EH (cell line): ENCODE results near the gene DCAF10.
"Not testable (repeated sequence)": the region's sequence is repeated elsewhere in the genome, so short reads cannot be mapped to it uniquely, and the experiment has no call there.

Experiments
- DNase-seq: peaks from one replicate; pipeline ENCODE4 v3.0.0-alpha.2; 2015; ENCODE audit warnings: low read depth

Gene DCAF10

DNA sequence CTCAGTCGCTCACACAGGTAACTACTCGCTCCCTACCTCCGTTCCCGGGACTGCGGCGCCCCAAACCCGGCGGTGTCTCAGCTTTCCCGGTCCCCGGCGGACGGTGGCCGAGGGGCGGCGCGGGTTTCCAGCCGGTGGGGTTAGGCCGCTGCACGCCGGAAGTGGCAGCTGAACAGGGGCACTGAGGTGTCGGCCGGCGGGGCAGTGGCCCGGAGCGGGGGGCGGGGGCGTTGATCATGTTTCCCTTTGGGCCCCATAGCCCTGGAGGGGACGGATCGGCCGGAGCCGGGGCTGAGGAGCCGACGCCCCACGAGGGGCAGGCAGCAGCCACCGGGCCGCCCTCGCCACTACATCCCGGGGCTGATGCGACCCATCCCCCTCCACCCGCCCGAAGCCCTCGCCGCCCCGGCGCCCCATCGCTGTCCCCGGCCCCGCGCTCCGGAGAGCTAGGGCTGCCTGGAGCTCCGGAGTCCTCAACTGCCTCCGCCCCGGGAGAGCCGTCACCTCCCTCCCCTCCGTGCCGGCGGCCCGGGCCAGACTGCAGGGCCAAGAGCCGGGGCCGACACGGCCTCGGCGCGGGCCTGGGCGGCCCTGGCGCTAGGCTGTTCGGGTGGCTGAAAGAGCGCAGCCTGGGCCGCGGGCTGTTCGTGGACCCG is at the start of gene DCAF10:
TSS of gene DCAF10 (plus strand) at position 167 of the 656 bp plus-strand sequence. CDS start at position 237, 70 bp downstream.
- peak; percentile 79 for DNase-seq

GRCh38 chr9:37751186-37751585 is 49.4 kb upstream of the DCAF10 start:
- DNase-seq: no peak

DNA sequence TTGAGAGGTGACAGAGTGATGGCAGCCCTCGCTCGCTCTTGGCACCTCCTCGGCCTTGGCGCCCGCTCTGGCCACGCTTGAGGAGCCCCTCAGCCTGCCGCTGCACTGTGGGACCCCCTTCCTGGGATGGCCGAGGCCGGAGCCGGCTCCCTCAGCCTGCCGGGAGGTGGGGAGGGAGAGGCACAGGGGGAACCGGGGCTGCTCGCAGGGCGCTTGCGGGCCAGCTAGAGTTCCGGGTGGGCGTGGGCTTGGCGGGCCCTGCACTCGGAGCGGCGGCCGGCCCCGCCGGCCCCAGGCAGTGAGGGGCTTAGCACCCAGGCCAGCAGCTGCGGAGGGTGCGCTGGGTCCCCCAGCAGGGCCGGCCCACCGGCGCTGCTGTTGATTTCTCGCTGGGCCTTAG is 48.9 kb upstream of the DCAF10 start:
- not testable (repeated sequence) for DNase-seq

GRCh38 chr9:37752112-37752511 is 48.5 kb upstream of the DCAF10 start:
- DNase-seq: not testable (repeated sequence)

GRCh38 chr9:37752642-37753488 is 47.7 kb upstream of the DCAF10 start:
- no peak for DNase-seq

DNA sequence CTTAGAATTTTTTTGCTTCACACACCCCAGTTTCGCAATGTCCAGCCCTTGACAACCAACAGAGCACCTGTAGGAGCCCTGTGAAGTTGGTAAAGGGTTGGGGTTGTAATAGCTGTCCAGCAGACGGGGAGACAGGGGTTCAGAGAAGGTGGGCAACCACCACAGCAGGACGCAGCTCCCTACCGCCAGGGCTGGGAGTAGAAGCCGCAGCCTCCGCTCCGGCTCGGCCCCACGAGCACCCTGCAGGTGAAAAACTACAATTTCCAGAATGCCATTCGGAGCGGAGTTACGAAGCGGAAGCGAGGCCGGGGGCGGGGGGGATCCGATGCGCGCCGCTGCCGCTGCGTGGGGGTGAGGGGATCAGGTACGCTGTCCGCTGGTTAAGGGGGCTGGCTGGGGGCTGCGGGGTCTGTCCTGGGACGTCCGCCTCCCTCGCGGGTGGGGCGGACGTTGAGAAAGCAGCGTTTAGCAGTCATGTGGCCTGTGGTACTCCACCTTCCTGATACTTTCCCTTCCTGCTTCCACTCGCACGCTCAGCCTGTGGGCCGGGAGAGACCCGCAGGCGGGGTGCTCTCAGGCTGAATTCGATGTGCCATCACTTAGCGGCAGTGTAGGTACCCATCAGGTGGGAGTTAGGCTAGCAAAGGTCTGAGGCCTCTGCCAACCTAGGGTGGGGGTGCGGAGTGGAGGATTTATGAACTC is 47.0 kb upstream of the DCAF10 start, which contains the start of gene TRMT10B:
TSS of gene TRMT10B (plus strand) at position 317 of the 702 bp plus-strand sequence. CDS start 8,127 bp downstream, outside the sequence.
- peak; percentile 76 for DNase-seq

- DNase-seq: no peak
Observed at GRCh38 chr9:37758747-37759146, 41.9 kb upstream of the DCAF10 start.

GRCh38 chr9:37760416-37761161 is 40.0 kb upstream of the DCAF10 start:
- DNase-seq: peak; percentile 73

GRCh38 chr9:37761511-37761910 is 39.1 kb upstream of the DCAF10 start:
- DNase-seq: peak; percentile 86

DNA sequence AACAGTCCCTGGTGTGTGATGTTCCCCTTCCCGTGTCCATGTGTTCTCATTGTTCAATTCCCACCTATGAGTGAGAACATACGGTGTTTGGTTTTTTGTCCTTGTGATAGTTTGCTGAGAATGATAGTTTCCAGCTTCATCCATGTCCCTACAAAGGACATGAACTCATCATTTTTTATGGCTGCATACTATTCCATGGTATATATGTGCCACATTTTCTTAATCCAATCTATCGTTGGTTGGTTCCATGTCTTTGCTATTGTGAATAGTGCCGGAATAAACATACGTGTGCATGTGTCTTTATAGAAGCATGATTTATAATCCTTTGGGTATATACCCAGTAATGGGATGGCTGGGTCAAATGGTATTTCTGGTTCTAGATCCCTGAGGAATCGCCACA is 35.3 kb upstream of the DCAF10 start:
- not testable (repeated sequence) for DNase-seq

DNA sequence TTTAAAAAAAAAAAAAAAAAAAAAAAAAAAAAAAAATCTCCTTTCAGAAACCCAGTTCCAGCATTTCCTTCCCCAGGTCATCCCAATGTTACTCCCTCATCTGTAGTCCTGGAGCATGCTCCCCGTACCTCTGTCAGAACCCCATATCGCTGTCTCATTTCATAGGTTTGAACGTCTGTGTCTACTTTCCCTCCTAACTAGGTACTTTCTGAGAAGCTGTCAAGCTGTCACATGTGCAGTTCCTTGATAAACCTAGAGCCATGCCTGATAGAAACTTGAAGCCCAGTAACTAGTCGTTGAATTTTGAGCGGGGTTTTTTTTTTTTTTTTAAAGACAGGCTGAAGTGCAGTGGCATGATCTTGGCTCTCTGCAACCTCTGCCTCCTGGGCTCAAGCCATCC is 31.3 kb upstream of the DCAF10 start:
- DNase-seq: no peak

- no peak for DNase-seq
Observed at GRCh38 chr9:37769995-37770394, 30.6 kb upstream of the DCAF10 start.

DNA sequence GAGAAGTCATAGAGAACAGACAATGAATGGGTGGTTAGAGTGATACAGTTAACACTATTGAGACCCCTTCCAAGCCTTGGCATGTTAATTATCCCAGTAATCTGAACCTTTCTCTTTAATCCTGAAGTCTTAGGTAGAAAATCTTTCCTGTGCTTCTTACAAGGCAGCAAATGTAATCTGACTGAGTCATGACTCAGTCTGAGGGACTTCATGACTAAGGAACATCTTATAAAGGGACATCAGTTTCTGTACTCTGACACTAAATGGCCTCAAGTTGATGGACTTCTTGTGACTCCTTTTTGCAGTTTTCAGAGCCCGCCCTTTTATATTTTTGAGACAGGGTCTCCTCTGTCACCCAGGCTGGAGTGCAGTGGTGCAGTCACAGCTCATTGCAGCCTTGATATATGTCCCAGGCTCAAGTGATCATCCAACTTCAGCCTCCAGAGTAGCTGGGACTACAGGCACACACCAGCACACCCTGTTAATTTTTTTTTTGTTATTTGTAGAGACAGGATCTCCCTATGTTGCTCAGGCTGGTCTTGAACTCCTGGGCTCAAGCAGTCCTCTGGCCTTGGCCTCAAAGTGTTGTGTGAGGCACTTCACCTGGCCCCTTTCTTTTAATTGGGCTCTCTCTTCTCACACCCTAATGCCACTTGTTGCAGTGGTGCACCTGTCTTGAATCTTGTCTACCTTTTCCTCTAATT is 25.2 kb upstream of the DCAF10 start:
- peak; percentile 32 for DNase-seq

DNA sequence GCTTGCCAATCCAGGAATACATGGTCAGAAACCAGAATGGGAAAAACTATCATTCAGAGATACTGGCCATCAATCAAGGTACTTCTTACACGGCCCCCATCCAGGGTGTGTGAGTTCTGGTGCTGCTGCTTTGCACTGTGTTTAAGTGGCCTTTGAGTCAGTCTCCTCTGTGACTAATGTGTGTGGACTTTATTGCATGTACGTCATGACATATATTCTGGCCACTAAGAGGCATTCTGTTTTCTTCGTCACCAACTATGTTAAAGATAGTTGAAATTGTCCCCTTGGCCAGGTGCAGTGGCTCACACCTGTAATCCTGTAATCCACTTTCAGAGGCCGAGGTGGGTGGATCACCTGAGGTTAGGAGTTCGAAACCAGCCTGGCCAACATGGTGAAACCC is 24.3 kb upstream of the DCAF10 start:
- DNase-seq: peak; percentile 69

GRCh38 chr9:37778534-37778933 is 22.1 kb upstream of the DCAF10 start:
- no peak for DNase-seq

DNA sequence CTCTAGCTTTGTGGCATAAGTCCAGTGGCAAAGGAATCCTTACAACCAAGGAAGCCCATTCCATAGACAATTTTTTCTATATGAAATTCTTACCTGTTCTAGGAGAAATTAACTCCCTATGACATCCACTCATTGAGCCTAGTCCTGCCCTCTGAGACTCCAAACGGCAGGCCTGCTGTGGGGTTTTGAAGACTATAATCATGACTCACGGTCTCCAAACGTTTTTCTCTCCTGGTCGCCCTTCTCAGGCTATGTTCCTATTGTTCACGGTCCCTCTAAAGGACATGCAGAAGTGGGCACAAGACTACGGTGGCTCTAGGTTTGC is 16.3 kb upstream of the DCAF10 start:
- DNase-seq: peak; percentile 20

GRCh38 chr9:37784616-37785483 is 15.7 kb upstream of the DCAF10 start, which contains the start of gene EXOSC3:
Gene EXOSC3, minus strand, starts transcription at chr9:37785064. Its CDS starts 20 bp downstream, at chr9:37785044.
- DNase-seq: peak; percentile 93

- DNase-seq: no peak
Observed at GRCh38 chr9:37787059-37787458, 13.5 kb upstream of the DCAF10 start.

GRCh38 chr9:37788332-37788731 is 12.3 kb upstream of the DCAF10 start:
- no peak for DNase-seq

DNA sequence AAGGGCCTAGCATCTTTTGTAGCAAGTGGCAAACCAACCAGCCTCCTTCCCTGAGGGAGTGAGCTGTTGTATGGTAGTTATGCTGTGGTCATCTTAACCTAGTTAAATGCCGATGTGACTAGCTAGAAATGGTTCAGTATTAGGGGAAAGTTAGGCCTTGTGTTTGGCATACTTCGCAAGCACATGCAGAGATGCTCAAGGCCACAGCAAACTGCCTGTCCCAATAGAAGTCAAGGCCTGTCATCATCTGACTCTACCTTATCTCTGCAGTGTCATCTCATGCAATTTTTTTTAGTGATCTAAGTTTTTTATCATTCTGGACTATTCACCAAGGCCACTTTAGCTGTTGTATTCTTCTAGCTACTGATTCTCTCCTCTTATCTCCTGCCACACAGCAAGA is 10.5 kb upstream of the DCAF10 start:
- no peak for DNase-seq
